A549 (cell line): ENCODE measurements around the gene STAMBP. TPM values are rescaled to one million over a fixed set of nuclear protein-coding genes. Genes with fewer than 3 reads are reported as not detected.

Experiments used
- ATAC-seq, 2 experiments: fragments of 200-7000 bp in 1 of 2; fragments of >200 bp in 1 of 2; cut with Nextera tagmentation in 1 of 2; cut with Tn5 transposase in 1 of 2; 3 replicates each; pipeline versions ENCODE4 v1.8.0 to v1.9.1; 2018 to 2020; ENCODE audit warnings: mild to moderate bottlenecking in 1 of 2, moderate library complexity in 1 of 2
- CTCF ChIA-PET: fragments of 300-600 bp; sonication (Branson Sonifier 250); formaldehyde crosslinking; extraction: SDS; loops from one replicate; lab custom pipeline; 2021; ENCODE audit warnings: antibody characterized with exemption, inconsistent platforms; lab: Yijun Ruan, JAX
- POLR2A ChIA-PET: fragments of 350-600 bp; formaldehyde crosslinking; extraction: SDS; loops from one replicate; lab custom pipeline; 2021; ENCODE audit warnings: antibody characterized with exemption, inconsistent platforms; lab: Yijun Ruan, JAX
- DNase-seq, 2 experiments: peaks; one replicate each; pipeline versions ENCODE4 v3.0.0 to v3.0.0-alpha.2; 2011 to 2016; ENCODE audit warnings: low read depth in 1 of 2, low spot score in 1 of 2
- FAIRE-seq: peaks from 2 replicates; lab custom pipeline; 2011; peaks lifted over from hg19 to GRCh38; lab: Jason Lieb, UNC
- H3K27ac ChIP-seq, 2 experiments: fragments of >200 bp; sonication (Bioruptor Twin); formaldehyde crosslinking; 3 replicates each; pipeline ENCODE4 v1.5.1; 2016 to 2017
- H3K4me1 ChIP-seq: fragments of >200 bp; sonication (Bioruptor Twin); formaldehyde crosslinking; 3 replicates; pipeline ENCODE4 v1.6.1; 2016
- H3K4me2 ChIP-seq: fragments of >200 bp; sonication (Bioruptor Twin); formaldehyde crosslinking; 3 replicates; pipeline ENCODE4 v1.6.1; 2016
- H3K4me3 ChIP-seq: fragments of >200 bp; sonication (Bioruptor Twin); formaldehyde crosslinking; 3 replicates; pipeline ENCODE4 v1.5.1; 2016
- H3K9me3 ChIP-seq: fragments of >200 bp; sonication (Bioruptor Twin); formaldehyde crosslinking; 3 replicates; pipeline ENCODE4 v1.6.1; 2016
- BCL3 ChIP-seq: fragments of >200 bp; sonication (Bioruptor Twin); formaldehyde crosslinking; IDR thresholded peaks from 3 replicates; pipeline ENCODE4 v1.6.1; 2016
- CBX8 ChIP-seq: fragments of 200-600 bp; sonication (generic); IDR thresholded peaks from 2 replicates; pipeline ENCODE4 v1.6.1; 2016
- CHD2 ChIP-seq: fragments of 150-350 bp; IDR thresholded peaks from 2 replicates; pipeline ENCODE4 v1.6.1; 2014; ENCODE audit warnings: low read length; ENCODE audit not compliant: partially characterized antibody
- CTCF ChIP-seq: fragments of >200 bp; sonication (Bioruptor Twin); formaldehyde crosslinking; IDR thresholded peaks from 3 replicates; pipeline ENCODE4 v1.5.1; 2016
- ELK1 ChIP-seq: fragments of 150-350 bp; IDR thresholded peaks from 2 replicates; pipeline ENCODE4 v1.6.1; 2014; ENCODE audit warnings: low read depth, mild to moderate bottlenecking, low read length
- FOSB ChIP-seq: fragments of 250-450 bp; sonication (Bioruptor Pico); IDR thresholded peaks from 2 replicates; pipeline ENCODE4 v1.5.0; 2020; ENCODE audit warnings: mild to moderate bottlenecking, moderate library complexity
- HDAC2 ChIP-seq: fragments of 200-600 bp; sonication (generic); IDR thresholded peaks from 2 replicates; pipeline ENCODE4 v1.6.1; 2016
- HEYL ChIP-seq: fragments of 250-450 bp; sonication (Bioruptor Pico); IDR thresholded peaks from 2 replicates; pipeline ENCODE4 v1.8.0; 2021; ENCODE audit warnings: mild to moderate bottlenecking, moderate library complexity
- HOXA7 ChIP-seq: fragments of 250-450 bp; sonication (Bioruptor Pico); IDR thresholded peaks from 2 replicates; pipeline ENCODE4 v1.5.0; 2020; ENCODE audit warnings: mild to moderate bottlenecking, moderate library complexity
- HOXB5 ChIP-seq: fragments of 250-450 bp; sonication (Bioruptor Pico); IDR thresholded peaks from 2 replicates; pipeline ENCODE4 v1.5.0; 2020; ENCODE audit warnings: mild to moderate bottlenecking, moderate library complexity
- JUN ChIP-seq, 2 experiments: fragments of >200 bp; sonication (Bioruptor Twin); formaldehyde crosslinking; IDR thresholded peaks; 2 replicates in 1 of 2; 3 replicates in 1 of 2; pipeline ENCODE4 v1.6.1; 2016 to 2017
- KDM5A ChIP-seq: fragments of 200-600 bp; sonication (generic); IDR thresholded peaks from 2 replicates; pipeline ENCODE4 v1.6.1; 2016; ENCODE audit warnings: antibody characterized with exemption, mild to moderate bottlenecking
- MAFK ChIP-seq: fragments of 450-650 bp; IDR thresholded peaks from 2 replicates; pipeline ENCODE4 v1.6.1; 2014; ENCODE audit not compliant: partially characterized antibody
- POLR2A ChIP-seq: IDR thresholded peaks from 2 replicates; pipeline ENCODE4 v1.6.1; 2012; ENCODE audit warnings: mild to moderate bottlenecking, low read length
- RAD21 ChIP-seq, 2 experiments: fragments of >200 bp in 1 of 2; sonication (Bioruptor Twin) in 1 of 2; formaldehyde crosslinking in 1 of 2; IDR thresholded peaks in 1 of 2; conservative IDR thresholded peaks in 1 of 2; 2 replicates in 1 of 2; 3 replicates in 1 of 2; pipeline ENCODE4 v1.6.1; 2012 to 2018; ENCODE audit warnings: inconsistent platforms in 1 of 2
- RCOR1 ChIP-seq: fragments of 150-350 bp; IDR thresholded peaks from 2 replicates; pipeline ENCODE4 v1.6.1; 2014; ENCODE audit warnings: antibody characterized with exemption, low read length, low read depth
- SMC3 ChIP-seq: fragments of >200 bp; sonication (Bioruptor Twin); formaldehyde crosslinking; IDR thresholded peaks from 3 replicates; pipeline ENCODE4 v1.6.1; 2018; ENCODE audit warnings: inconsistent platforms
- USF2 ChIP-seq: fragments of 450-650 bp; IDR thresholded peaks from 2 replicates; pipeline ENCODE4 v1.6.1; 2014; ENCODE audit warnings: antibody characterized with exemption
- WGBS: methylation state at CpG from one replicate; pipeline ENCODE4 v1.1.6; 2017; ENCODE audit errors: missing lambda C conversion rate; 5-methylcytosine and 5-hydroxymethylcytosine counted together
- polyA plus RNA-seq, 4 experiments: library from polyadenylated mRNA; depleted of rRNA in 3 of 4; stranded (reverse); fragments of >200 nt; fragmentation: RNase III in 1 of 4; extraction: RNeasy Plus Mini Kit Qiagen cat#74134 plus additional on column Dnase treatment in 1 of 4; gene quantifications; 2 replicates in 3 of 4; 3 replicates in 1 of 4; pipeline ENCODE4 v1.2.3, GENCODE V29; 2011 to 2017

The STAMBP gene
- polyA plus RNA-seq, 2 of the 4 experiments (the other 2 are of a cell fraction): 44.4 to 96.3 TPM

- POLR2A ChIA-PET: interaction anchor here (1.0 kb wide), 2 partner anchors 297 to 635 kb away, joined by 3 read pairs; partner anchors contain the start of gene WBP1
- 1% methylated on average over 2 of the region's 2 CpGs for WGBS
Observed at GRCh38 chr2:73823416-73823815, 5.3 kb upstream of the STAMBP start.

GRCh38 chr2:73823916-73824523 lies 4.7 kb upstream of the STAMBP start:
- CTCF ChIA-PET: interaction anchor here (0.6 to 5.4 kb wide), 70 partner anchors 8 to 703 kb away, joined by 3 to 85 read pairs (median 5); partner anchors contain the start of genes BOLA3, C2orf81, MOB1A and MTHFD2
- TF ChIP-seq HOXB5 (CRISPR knock-in tag): no peak
- peak; percentile 80 for TF ChIP-seq SMC3
- TF ChIP-seq CTCF: peak; percentile 97
- TF ChIP-seq HEYL (CRISPR knock-in tag): no peak
- no peak for TF ChIP-seq MAFK
- TF ChIP-seq HDAC2: no peak
- TF ChIP-seq CHD2: no peak
- TF ChIP-seq RAD21 (conservative IDR thresholded peaks at IDR 0.05 in 1 of 2, IDR thresholded peaks at IDR 0.05 in 1 of 2): peak; percentile 93 to 94
- no peak for TF ChIP-seq KDM5A
- DNase-seq: peak; percentile 50 to 91
- H3K4me3 ChIP-seq: no peak overlapping the region
- H3K4me1 ChIP-seq: 0 out of 3 replicates have a peak, but pooled peaks cover 4% of the 10 kb centered on the region
- no peak overlapping the region for H3K27ac ChIP-seq
- peak; percentile 56 for FAIRE-seq
- POLR2A ChIA-PET: interaction anchor here (1.0 kb wide), 2 partner anchors 297 to 634 kb away, joined by 3 read pairs; partner anchors contain the start of gene WBP1
- WGBS: 17% methylated on average over 3 of the region's 3 CpGs
- H3K9me3 ChIP-seq: no peaks in the 10 kb centered on the region
- H3K4me2 ChIP-seq: no peak overlapping the region
- ATAC-seq: peak in 1 of 2 experiments; percentile 60; a peak in 3 of 6 replicates

More at GRCh38 chr2:73823416-73823815, 5.3 kb upstream of the STAMBP start:
- FAIRE-seq (no peak), ATAC-seq (no peak), DNase-seq (no peak)
- H3K4me3 ChIP-seq: no peak overlapping the region
- H3K4me1 ChIP-seq: 0 out of 3 replicates have a peak, but pooled peaks cover 4% of the 10 kb centered on the region
- CTCF ChIA-PET: interaction anchor here (0.6 to 5.4 kb wide), 50 partner anchors 8 to 704 kb away, joined by 3 to 85 read pairs (median 6); partner anchors contain the start of genes BOLA3, C2orf81, MOB1A and MTHFD2
- TF ChIP-seq ELK1 (no peak), USF2 (no peak), CBX8 (no peak), RCOR1 (no peak), MAFK (no peak), POLR2A (no peak), JUN (IDR thresholded peaks at IDR 0.05) (no peak), BCL3 (no peak), FOSB (CRISPR knock-in tag) (no peak), HOXA7 (CRISPR knock-in tag) (no peak)
- no peaks in the 10 kb centered on the region for H3K9me3 ChIP-seq
- no peak overlapping the region for H3K4me2 ChIP-seq
- no peak overlapping the region for H3K27ac ChIP-seq
